Gastroesophageal sphincter (tissue), 4 donors: ENCODE results near the gene MYO7A. TPM values are rescaled to one million over a fixed set of nuclear protein-coding genes. Genes with fewer than 3 reads are reported as not detected.

Experiments
- ATAC-seq: fragments of 150-250 bp; one replicate; pipeline ENCODE4 v1.9.1; 2016; ENCODE audit warnings: mild to moderate bottlenecking, moderate library complexity
- H3K27ac ChIP-seq, 4 donors: fragments of 200-600 bp; sonication (generic) in 3 of 4; 1 replicate in 3 of 4; 2 replicates in 1 of 4; pipeline ENCODE4 v1.5.1; 2016 to 2019
- H3K27me3 ChIP-seq: fragments of 200-600 bp; sonication (generic); one replicate; pipeline ENCODE4 v1.5.1; 2019
- H3K36me3 ChIP-seq, 2 donors: fragments of 200-600 bp; sonication (generic); one replicate each; pipeline ENCODE4 v1.5.1; 2019; ENCODE audit warnings: control low read depth in 1 of 2
- H3K4me1 ChIP-seq, 3 donors: fragments of 200-600 bp; sonication (generic); 1 replicate in 2 of 3; 2 replicates in 1 of 3; pipeline ENCODE4 v1.5.1; 2016 to 2019; ENCODE audit warnings: control low read depth in 2 of 3
- H3K4me3 ChIP-seq, 2 donors: fragments of 200-600 bp; sonication (generic); one replicate each; pipeline ENCODE4 v1.5.1; 2019; ENCODE audit warnings: mild to moderate bottlenecking in 1 of 2, moderate library complexity in 1 of 2
- H3K9me3 ChIP-seq, 3 donors: fragments of 200-600 bp; sonication (generic); one replicate each; pipeline ENCODE4 v1.5.1; 2017 to 2019; ENCODE audit warnings: control low read depth in 2 of 3
- CTCF ChIP-seq, 4 experiments: fragments of 200-600 bp in 2 of 4; fragments of 450-650 bp in 2 of 4; sonication (generic) in 1 of 4; IDR thresholded peaks; one replicate each; pipeline ENCODE4 v1.5.1; 2017 to 2019; ENCODE audit warnings: antibody characterized with exemption in 4 of 4, mild to moderate bottlenecking in 2 of 4, moderate library complexity in 2 of 4
- EP300 ChIP-seq: sonication (generic); formaldehyde crosslinking; IDR thresholded peaks from one replicate; pipeline ENCODE4 v1.6.1; 2017; ENCODE audit warnings: antibody characterized with exemption, mild to moderate bottlenecking
- POLR2A ChIP-seq, 2 donors: fragments of 450-650 bp; IDR thresholded peaks; one replicate each; pipeline ENCODE4 v1.6.1; 2017; ENCODE audit warnings: antibody characterized with exemption in 2 of 2, mild to moderate bottlenecking in 2 of 2, moderate library complexity in 1 of 2
- POLR2AphosphoS5 ChIP-seq: sonication (generic); formaldehyde crosslinking; IDR thresholded peaks from one replicate; pipeline ENCODE4 v1.6.1; 2017; ENCODE audit warnings: antibody characterized with exemption
- WGBS, 2 donors: methylation state at CpG; one replicate each; pipeline ENCODE4 v1.1.5; 2018; ENCODE audit warnings: low coverage in 1 of 2; 5-methylcytosine and 5-hydroxymethylcytosine counted together
- total RNA-seq, 4 donors: library from RNA; depleted of rRNA; stranded (reverse); fragments of >200 nt; gene quantifications; one replicate each; pipeline ENCODE4 v1.1.0, GENCODE V29; 2016

The MYO7A gene
- total RNA-seq, 4 donors from 2014 or later: 4.0 to 11.8 (median 8.7) TPM

GRCh38 chr11:77170107-77170506, 42.1 kb downstream of the MYO7A start:
- no peaks in the 10 kb centered on the region for H3K36me3 ChIP-seq
- H3K27me3 ChIP-seq: peaks cover 9% of the 10 kb centered on the region
- H3K4me3 ChIP-seq: no peak overlapping the region
- WGBS, 2 donors: 97 to 100% methylated on average over 3 to 5 of the region's 5 CpGs
- no peak for ATAC-seq
- H3K27ac ChIP-seq: no peak overlapping the region
- no peaks in the 10 kb centered on the region for H3K4me1 ChIP-seq
- TF ChIP-seq CTCF (IDR thresholded peaks at IDR 0.05) (no peak), POLR2AphosphoS5 (no peak), POLR2A (IDR thresholded peaks at IDR 0.05) (no peak), EP300 (no peak)
- H3K9me3 ChIP-seq: no peaks in the 10 kb centered on the region

GRCh38 chr11:77171254-77171653, 43.2 kb downstream of the MYO7A start:
- H3K9me3 ChIP-seq: no peaks in the 10 kb centered on the region
- no peak overlapping the region for H3K4me3 ChIP-seq
- 83% methylated on average over 2 of the region's 8 CpGs for WGBS, 2 donors
- H3K36me3 ChIP-seq: no peaks in the 10 kb centered on the region
- no peak for TF ChIP-seq POLR2A (IDR thresholded peaks at IDR 0.05)
- TF ChIP-seq CTCF (IDR thresholded peaks at IDR 0.05): no peak
- TF ChIP-seq EP300: no peak
- no peak overlapping the region for H3K27ac ChIP-seq
- H3K4me1 ChIP-seq: no peaks in the 10 kb centered on the region
- no peak for ATAC-seq
- H3K27me3 ChIP-seq: peaks cover 9% of the 10 kb centered on the region

GRCh38 chr11:77171885-77172665, 44.0 kb downstream of the MYO7A start:
- no peak overlapping the region for H3K27ac ChIP-seq
- peaks cover 9% of the 10 kb centered on the region for H3K27me3 ChIP-seq
- 73% methylated on average over 5 of the region's 20 CpGs; no CpG with 5 or more reads in 1 of the 2 donors for WGBS, 2 donors
- no peak overlapping the region for H3K4me3 ChIP-seq
- H3K36me3 ChIP-seq: no peaks in the 10 kb centered on the region
- ATAC-seq: no peak
- H3K9me3 ChIP-seq: no peaks in the 10 kb centered on the region
- TF ChIP-seq CTCF (IDR thresholded peaks at IDR 0.05): no peak
- no peak for TF ChIP-seq POLR2AphosphoS5
- no peak for TF ChIP-seq EP300
- TF ChIP-seq POLR2A (IDR thresholded peaks at IDR 0.05): no peak
- no peaks in the 10 kb centered on the region for H3K4me1 ChIP-seq

- H3K27me3 ChIP-seq: peaks cover 9% of the 10 kb centered on the region
- TF ChIP-seq POLR2AphosphoS5 (no peak), CTCF (IDR thresholded peaks at IDR 0.05) (no peak), EP300 (no peak), POLR2A (IDR thresholded peaks at IDR 0.05) (no peak)
- no peak overlapping the region for H3K4me3 ChIP-seq
- ATAC-seq: no peak
- H3K36me3 ChIP-seq: no peaks in the 10 kb centered on the region
- H3K27ac ChIP-seq: no peak overlapping the region
- H3K4me1 ChIP-seq: no peaks in the 10 kb centered on the region
- no peaks in the 10 kb centered on the region for H3K9me3 ChIP-seq
- WGBS, 2 donors: no CpG with 5 or more reads among the region's 16 CpGs
These were observed 44.6 kb downstream of the MYO7A start for GRCh38 chr11:77172666-77172982.

- Histone ChIP-seq H3K27ac (no peak overlapping the region), H3K27me3 (peaks cover 9% of the 10 kb centered on the region), H3K4me3 (no peak overlapping the region), H3K36me3 (no peaks in the 10 kb centered on the region), H3K4me1 (no peaks in the 10 kb centered on the region), H3K9me3 (no peaks in the 10 kb centered on the region)
- 83% methylated on average over 1 of the region's 10 CpGs; no CpG with 5 or more reads in 1 of the 2 donors for WGBS, 2 donors
- TF ChIP-seq CTCF (IDR thresholded peaks at IDR 0.05): no peak
- TF ChIP-seq POLR2A (IDR thresholded peaks at IDR 0.05): no peak
- TF ChIP-seq POLR2AphosphoS5: no peak
- no peak for TF ChIP-seq EP300
- ATAC-seq: no peak
These were observed 45.4 kb downstream of the MYO7A start for GRCh38 chr11:77173494-77173893.
